ENCODE measurements around the gene STXBP5. TPM values are rescaled to one million over a fixed set of nuclear protein-coding genes. Genes with fewer than 3 reads are reported as not detected.
A peak's percentile ranks its signal among the peaks of the same experiment; 100 is the strongest.

The STXBP5 gene
- total RNA-seq, 1 donor from 2014 or later, result 22.3 TPM

DNA sequence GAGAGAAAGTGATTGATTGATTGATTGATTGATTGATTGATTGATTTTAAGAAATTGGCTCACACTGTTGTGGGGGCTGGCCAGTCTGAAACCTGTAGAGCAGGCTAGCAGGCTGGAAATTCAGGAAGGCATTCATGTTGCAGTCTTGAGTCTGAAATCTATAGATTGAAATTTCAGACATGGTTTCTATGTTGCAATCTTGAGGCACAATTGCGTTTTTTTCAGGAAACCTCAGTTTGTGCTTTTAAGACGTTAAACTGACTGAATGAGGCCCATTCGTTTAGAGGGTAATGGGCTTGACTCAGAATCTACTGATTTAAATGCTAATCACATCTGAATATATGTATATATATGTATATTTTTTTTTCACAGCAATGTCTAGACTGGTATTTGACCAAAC is 106.3 kb downstream of the STXBP5 start:
- ATAC-seq (ENCODE audit: low read depth) (no peak), DNase-seq (no peak)
- ChIA-PET CTCF (no interaction called here), POLR2A (no interaction called here)
- H3K27me3 Mint-ChIP-seq, result no peaks in the 10 kb centered on the region
- no peaks in the 10 kb centered on the region for H3K9me3 Mint-ChIP-seq
- intact Hi-C loops (cut with micrococcal nuclease), result no loop called here
- H3K27ac Mint-ChIP-seq, result no peak overlapping the region
- H3K4me3 Mint-ChIP-seq, result no peak overlapping the region
- no peak for TF ChIP-seq CTCF (IDR thresholded peaks at IDR 0.05)
- peaks cover 4% of the 10 kb centered on the region for H3K4me1 Mint-ChIP-seq
- peaks cover 22% of the 10 kb centered on the region for H3K36me3 Mint-ChIP-seq (ENCODE audit: low read depth)

DNA sequence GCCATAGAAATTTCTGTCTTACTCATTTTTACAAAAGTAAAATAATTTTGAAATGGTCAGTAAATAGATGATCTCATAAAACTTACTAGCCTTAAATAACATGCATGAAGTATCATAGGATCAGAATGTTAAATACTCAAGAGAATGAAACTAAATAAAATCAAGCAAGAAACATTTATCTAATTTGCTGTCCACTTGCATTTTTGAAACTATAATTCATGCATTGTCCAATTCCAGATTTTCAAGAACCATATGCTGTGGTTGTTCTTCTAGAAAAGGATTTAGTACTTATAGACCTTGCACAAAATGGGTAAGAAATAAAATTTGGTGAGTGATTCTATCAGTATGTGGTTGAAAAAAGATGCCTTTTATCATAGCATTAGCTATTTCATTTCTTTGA is 107.0 kb downstream of the STXBP5 start:
- Mint-ChIP-seq H3K27ac (no peak overlapping the region), H3K9me3 (no peaks in the 10 kb centered on the region), H3K4me3 (no peak overlapping the region), H3K4me1 (peaks cover 1% of the 10 kb centered on the region), H3K36me3 (ENCODE audit: low read depth) (peaks cover 23% of the 10 kb centered on the region), H3K27me3 (no peaks in the 10 kb centered on the region)
- ATAC-seq (ENCODE audit: low read depth) (no peak), DNase-seq (no peak)
- TF ChIP-seq CTCF (IDR thresholded peaks at IDR 0.05), result no peak
- POLR2A ChIA-PET, result no interaction called here
- intact Hi-C loops (cut with micrococcal nuclease), result no loop called here
- CTCF ChIA-PET, result no interaction called here

DNA sequence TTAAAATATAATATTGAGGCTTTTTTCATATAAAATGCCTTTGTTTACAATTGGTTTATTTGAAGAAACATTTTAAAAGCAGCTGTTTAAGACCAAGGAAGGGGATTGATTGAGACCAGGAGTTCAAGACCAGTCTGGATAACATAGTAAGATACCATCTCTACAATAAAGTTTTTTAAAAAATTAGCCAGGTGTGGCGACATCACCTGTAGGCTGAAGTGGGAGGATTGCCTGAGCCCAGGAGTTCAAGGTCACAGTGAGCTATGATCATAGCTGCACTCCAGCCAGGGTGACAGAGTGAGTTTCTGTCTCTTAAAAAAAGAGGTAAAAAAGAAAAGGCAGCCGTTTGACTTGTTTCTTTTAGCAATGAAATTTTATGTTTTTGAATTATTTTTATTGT is 117.0 kb downstream of the STXBP5 start:
- Mint-ChIP-seq H3K27me3 (no peaks in the 10 kb centered on the region), H3K4me3 (no peak overlapping the region), H3K9me3 (no peaks in the 10 kb centered on the region), H3K27ac (peak overlapping the region; percentile 4), H3K36me3 (ENCODE audit: low read depth) (peaks cover 19% of the 10 kb centered on the region), H3K4me1 (peaks cover 30% of the 10 kb centered on the region)
- ATAC-seq (ENCODE audit: low read depth), result no peak
- no peak for TF ChIP-seq CTCF (IDR thresholded peaks at IDR 0.05)
- ChIA-PET POLR2A (interaction anchor here (1.8 kb wide), 1 partner anchor 119 kb away, joined by 9 read pairs; no protein-coding TSS in a partner anchor), CTCF (no interaction called here)
- intact Hi-C loops (cut with micrococcal nuclease), result no loop called here
- DNase-seq, result no peak

GRCh38 chr6:147322299-147323162 is 118.3 kb downstream of the STXBP5 start:
- POLR2A ChIA-PET, result interaction anchor here (0.6 to 1.8 kb wide), 2 partner anchors 10 to 120 kb away, joined by 4 to 9 read pairs; no protein-coding TSS in a partner anchor
- peak; percentile 93 for ATAC-seq (ENCODE audit: low read depth)
- intact Hi-C loops (cut with micrococcal nuclease), result loop anchor here (1.0 kb wide), 3 partner anchors 119 to 1358 kb away; partner anchors contain the start of gene SHPRH
- DNase-seq, result no peak
- Mint-ChIP-seq H3K36me3 (ENCODE audit: low read depth) (peaks cover 19% of the 10 kb centered on the region), H3K27me3 (no peaks in the 10 kb centered on the region), H3K4me1 (peaks cover 27% of the 10 kb centered on the region), H3K27ac (peak overlapping the region; percentile 93), H3K9me3 (no peaks in the 10 kb centered on the region), H3K4me3 (peak overlapping the region; percentile 79)
- CTCF ChIA-PET, result no interaction called here
- no peak for TF ChIP-seq CTCF (IDR thresholded peaks at IDR 0.05)

- H3K27me3 Mint-ChIP-seq, result no peaks in the 10 kb centered on the region
- peaks cover 22% of the 10 kb centered on the region for H3K36me3 Mint-ChIP-seq (ENCODE audit: low read depth)
- no peak for DNase-seq
- no peak for TF ChIP-seq CTCF (IDR thresholded peaks at IDR 0.05)
- POLR2A ChIA-PET, result no interaction called here
- intact Hi-C loops (cut with micrococcal nuclease), result no loop called here
- no peaks in the 10 kb centered on the region for H3K9me3 Mint-ChIP-seq
- ATAC-seq (ENCODE audit: low read depth), result no peak
- H3K4me1 Mint-ChIP-seq, result peaks cover 24% of the 10 kb centered on the region
- no peak overlapping the region for H3K4me3 Mint-ChIP-seq
- no peak overlapping the region for H3K27ac Mint-ChIP-seq
- CTCF ChIA-PET, result no interaction called here
Measured at GRCh38 chr6:147325557-147325956, 121.3 kb downstream of the STXBP5 start.

All from activated B cell treated with CpG ODN at 0.5 μM for 24 hours (primary cell).